ENCODE data around the gene SLC38A8.

The SLC38A8 gene

GRCh38 chr16:84027625-84028024 lies 15.0 kb downstream of the SLC38A8 start:
- no peak for DNase-seq

DNA sequence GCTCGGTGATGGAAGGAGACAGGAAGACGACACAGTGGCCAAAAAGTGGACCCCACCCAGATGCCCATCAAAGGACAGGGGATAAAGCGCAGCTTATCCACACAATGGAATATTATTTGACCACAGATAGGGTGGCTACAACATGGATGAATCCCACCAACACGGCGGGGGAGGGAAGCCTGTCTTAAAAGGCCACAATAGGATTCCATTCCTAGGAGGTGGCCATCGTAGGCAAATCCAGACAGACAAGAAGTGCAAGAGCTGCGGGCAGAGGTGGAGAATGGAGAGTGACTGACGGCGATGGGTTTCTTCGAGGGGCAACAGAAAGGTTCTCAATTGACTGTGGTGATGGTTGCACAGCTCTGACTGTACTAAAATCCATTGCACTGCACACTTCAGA lies 16.0 kb downstream of the SLC38A8 start:
- no peak for DNase-seq

GRCh38 chr16:84024854-84025253 lies 17.7 kb downstream of the SLC38A8 start:
- no peak for DNase-seq

- no peak for DNase-seq
Observed at GRCh38 chr16:84022644-84023043, 20.0 kb downstream of the SLC38A8 start.

DNA sequence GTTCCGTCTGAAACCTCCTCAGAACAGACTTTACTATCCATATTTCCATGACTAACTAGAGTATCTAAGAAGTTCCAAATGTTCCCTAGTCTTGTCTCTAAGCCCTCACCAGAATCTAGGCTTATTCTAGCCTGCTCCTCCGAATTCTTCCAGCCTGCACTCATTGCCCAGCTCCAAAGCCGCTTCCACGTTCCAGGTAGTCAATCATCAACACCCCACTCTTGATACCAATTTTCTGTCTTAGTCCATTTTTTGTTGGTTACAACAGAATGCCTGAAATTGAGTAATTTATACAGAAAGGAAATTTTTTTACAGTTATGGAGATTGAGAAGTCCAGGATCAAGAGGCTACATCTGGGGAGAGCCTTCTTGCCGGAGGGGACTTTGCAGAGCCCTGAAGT lies 21.1 kb downstream of the SLC38A8 start:
- DNase-seq: no peak

GRCh38 chr16:84020353-84020752 lies 22.2 kb downstream of the SLC38A8 start:
- DNase-seq: no peak

GRCh38 chr16:84018710-84019109 lies 23.9 kb downstream of the SLC38A8 start:
- no peak for DNase-seq

DNA sequence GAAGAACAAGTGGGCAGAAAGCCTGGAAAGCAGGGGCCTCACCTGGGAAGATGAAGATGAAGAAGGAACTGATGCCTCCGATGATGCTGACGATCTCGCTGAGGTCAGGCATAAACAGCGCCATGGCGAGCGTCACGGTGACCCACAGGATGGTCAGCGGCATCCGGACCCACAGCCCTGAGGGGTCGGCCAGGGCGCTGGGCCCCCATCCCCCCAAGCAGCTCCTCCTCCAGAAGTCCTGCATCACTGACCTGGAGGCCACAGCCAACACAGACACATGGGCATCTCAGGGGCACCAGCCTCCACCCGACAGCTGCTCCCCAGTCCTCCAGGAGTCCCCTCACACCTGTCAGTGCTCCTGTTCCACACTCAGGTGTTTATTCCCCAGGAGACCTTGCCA lies 26.1 kb downstream of the SLC38A8 start:
- DNase-seq: no peak

DNA sequence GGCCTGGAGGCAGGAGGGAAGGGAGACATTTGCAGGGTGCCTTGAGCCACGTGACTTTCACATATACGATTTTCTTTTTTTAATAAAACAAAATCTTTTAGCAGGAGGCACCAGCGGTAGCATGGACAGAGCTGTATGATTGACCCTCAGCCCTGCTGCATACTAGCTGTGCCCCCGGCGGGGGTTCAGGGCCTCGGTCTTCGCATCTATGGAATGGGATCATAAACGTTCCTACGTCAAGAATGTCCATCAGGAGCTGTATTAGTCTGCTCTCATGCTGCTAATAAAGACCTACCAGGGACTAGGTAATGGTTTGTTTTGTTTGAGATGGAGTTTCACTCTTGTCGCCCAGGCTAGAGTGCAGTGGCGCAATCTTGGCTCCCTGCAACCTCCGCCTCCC lies 27.2 kb downstream of the SLC38A8 start:
- no peak for DNase-seq

DNA sequence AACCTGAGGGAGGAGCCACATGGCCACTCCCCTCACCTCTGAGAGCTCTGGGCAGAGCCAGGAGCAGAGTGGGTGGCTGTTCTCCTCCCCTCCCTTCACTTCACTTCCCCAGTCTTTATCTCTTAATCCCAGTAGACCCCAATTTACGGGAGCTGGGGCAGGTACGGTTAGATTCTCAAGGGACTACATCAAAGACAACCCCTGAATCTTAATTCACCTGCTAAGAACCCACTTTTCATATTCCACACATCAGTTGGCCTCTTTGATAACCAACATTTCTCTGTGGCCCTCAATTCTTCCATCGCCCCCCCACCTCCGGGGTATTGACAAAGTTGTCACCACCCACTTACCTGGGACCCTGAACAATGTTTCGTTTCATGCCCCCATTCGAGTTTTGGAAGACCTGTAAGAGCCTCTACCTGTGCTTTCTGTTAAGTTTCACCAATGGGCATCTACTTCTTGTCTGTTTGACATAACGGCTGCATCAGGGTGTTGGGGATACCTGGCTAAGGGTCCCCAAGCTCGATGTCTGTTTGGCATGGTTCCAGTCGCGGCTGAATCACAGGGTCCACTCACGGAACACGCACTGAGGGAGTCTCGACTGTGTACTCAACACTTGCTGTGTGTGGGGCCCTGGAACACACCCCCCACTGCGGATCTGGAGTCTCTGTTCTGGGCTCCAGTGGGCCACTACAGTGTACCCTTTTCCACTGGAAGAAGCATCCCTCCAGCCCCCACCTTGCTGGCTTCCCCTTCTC lies 27.8 kb downstream of the SLC38A8 start:
- DNase-seq: no peak

DNA sequence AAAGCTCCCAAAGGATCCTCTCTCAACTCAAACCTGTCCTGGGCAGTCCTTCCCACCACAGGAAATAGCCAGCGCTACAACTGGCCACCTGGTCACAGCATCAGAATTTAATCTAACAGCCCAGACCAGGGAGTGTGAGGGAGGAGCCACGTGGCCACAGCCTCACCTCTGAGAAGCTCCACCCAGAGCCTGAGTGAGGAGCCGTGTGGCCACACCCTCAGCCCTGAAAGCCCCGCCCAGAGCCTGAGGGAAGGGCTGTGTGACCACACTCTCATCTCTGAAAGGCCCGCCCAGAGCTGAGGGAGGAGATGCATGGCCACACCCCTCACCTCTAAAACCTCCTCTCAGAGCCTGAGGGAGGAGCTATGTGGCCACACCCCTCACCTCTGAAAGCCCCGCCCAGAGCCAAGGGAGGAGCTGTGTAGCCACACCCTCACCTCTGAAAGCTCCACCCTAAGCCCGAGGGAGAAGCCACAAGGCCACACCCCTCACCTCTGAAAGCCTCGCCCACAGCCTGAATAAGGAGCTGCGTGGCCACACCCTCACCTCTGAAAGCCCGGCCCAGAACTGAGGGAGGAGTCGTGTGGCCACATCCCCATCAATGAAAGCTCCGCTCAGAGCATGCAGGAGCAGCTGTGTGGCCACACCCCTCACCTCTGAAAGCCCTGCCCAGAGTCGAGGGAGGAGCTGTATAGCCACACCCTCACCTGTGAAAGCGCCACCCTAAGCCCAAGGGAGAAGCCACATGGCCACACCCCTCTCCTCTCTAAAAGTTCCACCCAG lies 28.6 kb downstream of the SLC38A8 start:
- DNase-seq: no peak

DNA sequence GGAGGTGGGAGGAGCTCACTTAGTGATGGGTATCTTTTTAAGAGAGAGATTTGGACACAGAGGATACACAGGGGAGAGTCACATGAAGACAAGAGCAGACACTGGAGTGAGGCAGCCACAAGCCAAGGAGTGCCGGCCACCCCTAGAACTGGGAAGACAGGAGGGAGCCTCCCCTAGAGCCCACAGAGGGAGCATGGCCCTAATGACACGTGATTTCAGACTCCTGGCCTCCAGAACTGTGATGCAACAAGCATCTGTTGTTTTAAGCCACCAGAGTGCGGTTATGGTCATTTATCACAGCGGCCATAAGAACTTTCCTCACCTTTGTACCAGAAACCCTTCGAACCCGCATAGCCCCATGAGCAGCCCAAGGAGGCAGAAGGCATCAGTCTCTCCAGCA lies 33.3 kb downstream of the SLC38A8 start:
- no peak for DNase-seq

DNA sequence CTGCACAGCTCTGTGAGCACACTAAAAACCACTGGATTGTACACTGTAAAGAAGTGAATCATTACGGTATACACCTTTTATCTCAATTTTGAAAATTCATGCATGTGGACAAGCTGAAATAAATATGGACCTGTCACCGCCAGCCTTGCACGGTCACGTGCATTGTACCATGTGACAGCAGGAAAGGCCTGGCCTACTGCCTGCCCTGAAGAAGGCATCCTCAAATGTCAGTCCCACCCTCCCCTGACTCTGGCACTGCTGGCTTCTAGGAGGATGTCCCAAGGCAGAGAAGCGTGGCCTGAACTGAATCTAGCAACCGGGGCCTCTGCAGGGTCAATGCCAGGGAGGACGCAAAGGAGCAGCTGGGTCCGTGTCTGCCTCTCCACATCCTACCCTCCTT lies 34.6 kb downstream of the SLC38A8 start:
- DNase-seq: no peak

DNA sequence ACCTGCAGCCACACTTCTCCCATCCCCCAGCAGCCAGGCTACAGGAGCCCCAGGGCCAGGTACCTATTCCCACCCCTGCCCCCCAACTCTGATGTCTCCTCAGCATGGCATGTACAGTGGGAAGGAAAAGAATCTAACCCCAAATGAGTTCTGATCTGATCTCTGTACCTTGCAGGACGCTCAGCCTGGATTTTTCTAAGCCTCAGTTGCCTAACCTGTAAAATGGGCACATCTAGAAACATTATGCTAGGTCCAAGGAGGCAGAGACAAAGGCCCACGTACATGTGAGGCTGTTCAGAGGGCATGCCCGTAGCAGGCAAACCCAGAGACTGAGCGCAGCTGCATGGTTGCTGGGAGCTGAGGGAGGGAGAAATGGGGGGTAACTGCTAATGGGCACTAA lies 35.1 kb downstream of the SLC38A8 start:
- no peak for DNase-seq

DNA sequence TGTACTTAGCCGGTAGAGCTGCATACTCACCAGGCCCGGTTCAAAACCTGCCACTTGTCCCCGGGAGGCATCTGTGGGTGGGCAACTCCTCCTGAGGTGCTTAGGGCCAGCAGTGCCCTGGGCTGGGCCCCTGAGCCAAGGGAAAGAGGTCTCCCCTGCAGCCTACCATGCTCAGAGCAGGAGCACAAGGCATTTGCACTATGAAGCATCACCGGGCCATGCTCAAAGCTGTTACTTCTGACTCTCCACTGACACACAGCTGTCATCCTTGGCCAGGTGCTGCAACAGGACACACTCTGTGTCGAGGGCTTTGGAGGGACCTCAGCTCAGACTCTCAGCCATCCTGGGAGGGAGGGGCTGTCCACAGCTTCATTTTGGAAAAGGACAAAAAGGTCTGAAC lies 37.2 kb downstream of the SLC38A8 start:
- no peak for DNase-seq

DNA sequence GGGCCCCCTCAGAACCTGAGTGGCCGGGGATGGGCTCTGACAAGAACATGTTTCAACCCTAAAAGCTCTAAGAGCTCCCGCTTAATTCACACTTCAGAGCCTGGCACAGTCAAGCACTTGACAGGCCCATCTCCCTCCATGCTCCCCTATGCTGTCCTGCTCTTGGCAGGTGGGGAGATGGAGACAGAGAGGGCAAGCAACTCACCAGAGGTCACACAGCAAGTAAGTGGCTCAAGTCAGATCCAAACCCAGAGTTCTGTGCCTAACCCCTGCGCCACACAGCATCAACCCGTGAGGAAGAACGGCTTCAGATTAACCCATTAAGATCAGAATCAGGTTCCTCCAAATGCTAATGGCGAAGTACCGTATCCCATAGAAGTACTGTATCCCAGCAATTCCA lies 38.2 kb downstream of the SLC38A8 start:
- no peak for DNase-seq

GRCh38 chr16:84003038-84003437 lies 39.6 kb downstream of the SLC38A8 start:
- no peak for DNase-seq

DNA sequence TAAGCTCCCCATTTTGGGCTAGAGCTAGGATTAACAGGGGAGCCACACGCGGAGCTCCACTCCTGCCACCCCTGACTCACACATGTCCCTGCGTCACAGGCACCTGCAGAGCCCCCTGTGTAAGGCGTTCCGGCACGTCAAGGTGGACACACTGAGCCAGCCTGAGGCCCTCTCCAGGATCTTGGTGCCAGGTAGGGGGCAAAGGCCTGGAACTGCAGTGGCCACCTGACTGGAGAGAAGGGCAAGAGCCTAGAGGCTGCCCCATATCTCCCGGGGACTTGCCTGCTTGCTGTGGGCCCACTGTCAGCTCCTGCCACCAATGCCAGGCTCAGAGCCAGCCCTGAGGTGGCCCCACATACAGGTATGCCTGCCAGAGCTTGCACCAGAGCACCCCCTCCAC lies 40.9 kb downstream of the SLC38A8 start:
- no peak for DNase-seq

- no peak for DNase-seq
Observed at GRCh38 chr16:84000989-84001642, 41.5 kb downstream of the SLC38A8 start.

DNA sequence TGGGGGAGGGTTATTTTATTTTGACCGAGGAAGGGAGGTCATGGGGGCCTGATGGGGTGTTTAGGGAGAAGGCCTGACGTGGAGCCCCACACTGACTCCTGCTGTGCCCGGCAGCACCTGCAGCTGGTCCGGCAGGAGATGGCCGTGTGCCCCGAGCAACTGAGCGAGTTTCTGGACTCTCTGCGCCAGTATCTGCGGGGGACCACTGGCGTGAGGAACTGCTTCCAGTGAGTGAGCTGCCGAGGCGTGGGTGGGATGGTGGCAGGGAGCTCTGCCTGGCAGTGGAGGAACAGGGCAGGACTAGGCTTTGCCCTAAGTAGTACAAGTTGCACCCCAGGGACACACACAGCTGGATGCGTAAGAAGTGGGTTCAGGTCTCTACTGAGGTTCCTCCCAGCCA lies 44.5 kb downstream of the SLC38A8 start:
- DNase-seq: no peak

GRCh38 chr16:83996481-83997252 lies 45.9 kb downstream of the SLC38A8 start:
- DNase-seq: no peak

DNA sequence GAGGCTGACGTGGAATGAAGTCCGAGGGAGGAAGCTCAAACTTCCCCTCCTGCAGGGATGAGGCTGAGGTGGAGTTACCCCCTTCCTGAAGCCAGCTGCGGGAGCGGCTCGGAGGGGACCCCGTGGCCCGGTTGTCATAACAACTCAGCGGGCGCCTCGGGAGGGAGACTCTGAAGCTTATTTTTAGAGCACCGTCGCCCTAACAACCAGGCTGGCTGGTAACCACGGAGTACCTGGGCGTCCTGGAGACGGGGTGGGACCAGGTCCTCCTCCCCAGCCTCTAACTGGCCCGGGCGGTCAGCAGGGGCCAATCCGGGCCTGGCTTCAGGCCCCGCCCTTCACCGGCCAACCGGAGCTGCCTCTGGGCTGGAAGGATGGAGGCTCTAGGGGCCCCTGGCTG lies 46.8 kb downstream of the SLC38A8 start:
- DNase-seq: no peak

GRCh38 chr16:83994703-83995102 lies 47.9 kb downstream of the SLC38A8 start:
- no peak for DNase-seq
